Fibroblast of pulmonary artery (primary cell): Measurements from ENCODE around the gene CEP57.
A peak's percentile ranks its signal among the peaks of the same experiment; 100 is the strongest.

Source experiments
- DNase-seq: peaks from one replicate; pipeline ENCODE4 v3.0.0-alpha.2; 2010; ENCODE audit warnings: low read depth
- H3K4me3 ChIP-seq: replicated peaks from 2 replicates; pipeline ENCODE4 v1.5.1; 2011; ENCODE audit warnings: low read depth, mild to moderate bottlenecking, control low read depth, low read length, moderate library complexity
- TF ChIP-seq, protein P1 (sequence below): IDR thresholded peaks from 2 replicates; pipeline ENCODE4 v1.5.1; 2011; ENCODE audit warnings: mild to moderate bottlenecking, control low read depth, low read length, inconsistent platforms; ENCODE audit errors: missing control alignments

The CEP57 gene

DNA sequence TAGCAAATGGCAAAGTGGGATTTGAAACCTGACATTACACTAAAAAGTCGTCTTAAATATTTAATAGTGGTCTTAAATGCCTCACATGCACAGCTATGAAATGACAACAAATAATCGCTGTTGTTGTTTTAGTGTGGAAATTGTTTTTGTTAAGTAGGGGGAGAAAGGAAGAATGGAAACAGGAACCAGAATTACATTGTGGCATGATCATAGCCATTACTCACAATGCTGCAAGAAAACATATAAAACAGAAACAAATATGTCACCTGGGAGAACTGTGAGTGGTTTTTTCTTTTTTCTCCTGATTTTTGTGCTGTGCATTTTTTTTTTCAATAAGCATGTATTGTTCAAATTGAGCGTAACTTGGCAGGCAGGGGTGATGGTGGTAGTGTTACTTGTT lies 23.6 kb upstream of the CEP57 start:
- no peak overlapping the region for H3K4me3 ChIP-seq
- no peak for DNase-seq
- TF ChIP-seq, protein P1, sequence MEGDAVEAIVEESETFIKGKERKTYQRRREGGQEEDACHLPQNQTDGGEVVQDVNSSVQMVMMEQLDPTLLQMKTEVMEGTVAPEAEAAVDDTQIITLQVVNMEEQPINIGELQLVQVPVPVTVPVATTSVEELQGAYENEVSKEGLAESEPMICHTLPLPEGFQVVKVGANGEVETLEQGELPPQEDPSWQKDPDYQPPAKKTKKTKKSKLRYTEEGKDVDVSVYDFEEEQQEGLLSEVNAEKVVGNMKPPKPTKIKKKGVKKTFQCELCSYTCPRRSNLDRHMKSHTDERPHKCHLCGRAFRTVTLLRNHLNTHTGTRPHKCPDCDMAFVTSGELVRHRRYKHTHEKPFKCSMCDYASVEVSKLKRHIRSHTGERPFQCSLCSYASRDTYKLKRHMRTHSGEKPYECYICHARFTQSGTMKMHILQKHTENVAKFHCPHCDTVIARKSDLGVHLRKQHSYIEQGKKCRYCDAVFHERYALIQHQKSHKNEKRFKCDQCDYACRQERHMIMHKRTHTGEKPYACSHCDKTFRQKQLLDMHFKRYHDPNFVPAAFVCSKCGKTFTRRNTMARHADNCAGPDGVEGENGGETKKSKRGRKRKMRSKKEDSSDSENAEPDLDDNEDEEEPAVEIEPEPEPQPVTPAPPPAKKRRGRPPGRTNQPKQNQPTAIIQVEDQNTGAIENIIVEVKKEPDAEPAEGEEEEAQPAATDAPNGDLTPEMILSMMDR, result no peak

DNA sequence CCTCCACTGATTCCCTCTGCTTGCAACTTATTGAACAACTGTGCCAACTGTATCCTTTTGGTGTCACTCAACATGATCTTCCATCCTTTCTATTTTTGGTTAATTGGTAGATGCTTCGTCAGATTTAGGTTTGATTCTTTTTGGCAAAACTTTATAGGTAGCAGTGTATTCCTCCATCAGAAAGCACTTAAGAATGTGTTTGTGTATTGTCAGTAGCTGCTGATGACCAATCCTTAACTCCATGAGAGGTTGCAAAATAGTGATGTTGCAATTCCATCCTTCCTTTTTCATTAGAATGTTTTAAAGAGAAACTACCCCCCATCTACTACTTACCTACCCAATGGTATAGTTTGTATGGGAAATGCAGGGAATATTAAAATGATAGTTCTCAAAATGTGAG lies 22.8 kb upstream of the CEP57 start:
- H3K4me3 ChIP-seq, result no peak overlapping the region
- peak; percentile 90 for DNase-seq
- TF ChIP-seq, protein P1, result no peak

DNA sequence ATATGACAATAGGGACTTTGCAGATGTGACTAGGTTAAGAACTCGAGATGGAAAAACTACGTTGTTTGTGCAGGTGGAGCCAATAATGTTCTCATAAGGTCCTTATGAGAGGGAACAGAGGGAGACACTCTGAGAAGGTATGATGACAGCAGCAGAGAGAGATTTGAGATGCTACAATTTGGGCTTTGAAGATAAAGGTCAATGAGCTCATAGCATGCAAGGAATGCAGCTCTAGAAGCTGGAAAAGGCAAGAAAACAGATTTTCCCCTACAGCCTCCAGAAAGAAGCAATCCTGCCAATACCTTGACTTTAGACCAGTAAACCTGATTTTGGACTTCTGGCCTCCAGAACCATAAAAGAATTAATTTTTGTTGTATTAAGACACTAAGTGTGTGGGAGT lies 21.8 kb upstream of the CEP57 start:
- DNase-seq, result no peak
- TF ChIP-seq, protein P1, result no peak
- no peak overlapping the region for H3K4me3 ChIP-seq

DNA sequence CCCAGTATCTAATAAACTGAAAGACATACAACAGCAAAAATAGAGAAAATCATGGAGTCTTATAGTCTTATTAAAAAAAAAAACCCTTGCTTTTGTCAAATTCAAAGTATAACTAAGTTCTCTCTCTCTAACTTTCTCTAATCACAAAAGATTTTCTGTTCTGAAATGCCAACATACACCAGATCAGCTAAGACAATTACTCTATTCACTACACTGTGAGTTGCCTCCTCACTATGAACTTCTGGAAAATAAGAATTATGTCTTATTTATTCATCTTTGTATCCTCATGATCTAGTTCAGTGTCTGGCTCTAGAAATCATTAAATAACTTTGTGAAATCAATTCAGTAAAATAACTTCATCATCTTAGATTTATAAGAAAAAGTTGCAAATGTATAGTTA lies 13.4 kb upstream of the CEP57 start:
- no peak for DNase-seq
- H3K4me3 ChIP-seq, result no peak overlapping the region
- TF ChIP-seq, protein P1, result no peak

DNA sequence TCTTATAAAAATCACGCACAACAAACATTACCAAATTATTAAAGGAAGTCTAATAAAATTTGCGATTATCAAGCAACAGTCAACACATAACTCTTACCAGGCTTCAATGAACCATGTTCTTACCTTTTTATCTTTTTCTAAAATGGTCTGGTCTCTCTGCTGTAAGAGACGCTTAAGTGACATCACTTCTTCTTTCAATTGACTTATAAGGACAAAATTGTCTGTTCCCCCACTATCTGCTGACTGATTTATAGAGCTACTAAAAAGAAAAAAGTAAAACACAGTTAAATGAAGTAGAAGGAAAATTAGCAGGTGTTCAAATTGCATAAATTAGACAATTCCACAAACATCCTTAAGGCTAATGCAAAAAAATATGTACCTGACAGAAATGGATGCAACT lies 11.6 kb upstream of the CEP57 start:
- DNase-seq, result no peak
- TF ChIP-seq, protein P1, result no peak
- no peak overlapping the region for H3K4me3 ChIP-seq

DNA sequence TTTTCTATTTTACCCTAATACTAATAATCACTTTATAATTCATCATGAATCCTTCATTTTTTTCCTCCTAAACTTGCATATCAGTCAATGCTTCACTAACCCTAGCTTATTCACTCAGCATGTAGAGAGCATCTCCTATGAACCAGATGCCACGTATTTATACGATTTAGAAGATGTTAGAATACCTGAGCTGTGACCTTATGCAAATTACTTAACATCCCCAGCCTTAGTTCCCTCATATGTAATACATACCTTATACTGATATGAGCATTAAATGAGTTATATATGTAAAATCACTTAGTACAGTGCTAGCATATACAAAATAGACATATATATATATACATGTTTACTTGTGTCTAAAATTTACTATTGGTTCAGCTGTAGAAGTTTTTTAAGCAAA lies 9.8 kb upstream of the CEP57 start:
- DNase-seq, result no peak
- TF ChIP-seq, protein P1, result no peak
- no peak overlapping the region for H3K4me3 ChIP-seq

DNA sequence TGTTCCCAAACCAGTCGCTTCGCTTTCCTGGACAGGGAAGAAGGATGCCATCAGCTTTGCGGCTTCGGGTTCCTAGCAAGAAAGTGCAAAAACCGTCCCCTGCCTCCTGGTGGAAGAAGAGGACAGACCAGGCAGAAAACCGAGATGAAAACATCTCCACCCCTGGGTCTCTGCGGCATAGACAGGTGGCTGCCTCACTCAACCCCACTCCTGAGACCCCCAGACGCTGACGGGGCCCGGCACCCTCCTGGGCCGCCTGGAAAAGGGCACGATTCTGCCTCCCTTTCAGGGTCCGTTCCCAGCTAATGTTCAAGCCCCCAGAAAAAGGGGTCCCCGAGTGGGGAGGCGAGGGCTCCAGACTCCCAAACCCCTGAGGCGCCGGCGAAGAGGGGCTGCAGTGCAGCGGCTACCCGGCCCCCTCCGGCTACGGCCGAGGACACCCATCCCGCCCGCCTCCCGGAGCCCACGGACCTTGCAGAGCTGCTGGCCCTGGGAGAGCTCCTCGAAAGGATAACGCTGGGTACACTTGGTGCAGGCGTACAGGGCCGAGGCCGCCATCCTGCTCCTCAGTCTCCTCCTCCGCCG lies 1.3 kb upstream of the CEP57 start:
- peak; percentile 46 for DNase-seq
- peak overlapping the region; percentile 93 for H3K4me3 ChIP-seq
- TF ChIP-seq, protein P1, result peak; percentile 42
